Large intestine (tissue), 3 donors: ENCODE results near the gene CELA3B. TPM values are rescaled to one million over a fixed set of nuclear protein-coding genes. Genes with fewer than 3 reads are reported as not detected.
"Not testable (repeated sequence)": the region's sequence is repeated elsewhere in the genome, so short reads cannot be mapped to it uniquely, and the experiment has no call there.

ENCODE experiments used
- DNase-seq, 2 donors: peaks; one replicate each; pipeline versions ENCODE4 v3.0.0 to v3.0.0-alpha.2; 2013
- H3K27ac ChIP-seq: one replicate; pipeline ENCODE4 v1.5.1; 2013; ENCODE audit warnings: low read length
- H3K27me3 ChIP-seq: 2 replicates; pipeline ENCODE4 v1.6.1; 2013; ENCODE audit warnings: low read length; ENCODE audit not compliant: control insufficient read depth, insufficient read depth
- H3K36me3 ChIP-seq: 2 replicates; pipeline ENCODE4 v1.6.1; 2013; ENCODE audit warnings: low read length; ENCODE audit not compliant: control insufficient read depth, insufficient read depth
- H3K4me1 ChIP-seq: one replicate; pipeline ENCODE4 v1.6.1; 2013; ENCODE audit warnings: low read length; ENCODE audit not compliant: control insufficient read depth, insufficient read depth
- H3K4me3 ChIP-seq: one replicate; pipeline ENCODE4 v1.5.1; 2013; ENCODE audit warnings: low read length
- H3K9me3 ChIP-seq: one replicate; pipeline ENCODE4 v1.6.1; 2013; ENCODE audit warnings: mild to moderate bottlenecking, low read depth, low read length, moderate library complexity; ENCODE audit not compliant: control insufficient read depth
- WGBS: methylation state at CpG from one replicate; pipeline ENCODE4 v1.1.5; 2013; ENCODE audit warnings: low lambda C conversion rate; ENCODE audit not compliant: insufficient coverage; 5-methylcytosine and 5-hydroxymethylcytosine counted together
- polyA plus RNA-seq: library from polyadenylated mRNA; unstranded; fragments of 120-200 nt; gene quantifications from one replicate; pipeline ENCODE4 v1.2.1, GENCODE V29; 2013

CELA3B gene
- polyA plus RNA-seq, 1 donor, result 0.21 TPM

GRCh38 chr1:21996663-21996970 lies 19.8 kb downstream of the CELA3B start:
- DNase-seq, H3K9me3 ChIP-seq, H3K4me1 ChIP-seq, H3K27ac ChIP-seq, H3K4me3 ChIP-seq, H3K36me3 ChIP-seq, H3K27me3 ChIP-seq: not testable (repeated sequence)
- WGBS, result no CpG with 5 or more reads among the region's 3 CpGs

- DNase-seq, result peak in 1 of 2 donors; percentile 50
- not testable (repeated sequence) for H3K9me3 ChIP-seq, H3K27ac ChIP-seq, H3K27me3 ChIP-seq, H3K36me3 ChIP-seq, H3K4me1 ChIP-seq, H3K4me3 ChIP-seq
- WGBS, result no CpG with 5 or more reads among the region's 9 CpGs
Observed at GRCh38 chr1:21997891-21998623, 21.2 kb downstream of the CELA3B start.

DNA sequence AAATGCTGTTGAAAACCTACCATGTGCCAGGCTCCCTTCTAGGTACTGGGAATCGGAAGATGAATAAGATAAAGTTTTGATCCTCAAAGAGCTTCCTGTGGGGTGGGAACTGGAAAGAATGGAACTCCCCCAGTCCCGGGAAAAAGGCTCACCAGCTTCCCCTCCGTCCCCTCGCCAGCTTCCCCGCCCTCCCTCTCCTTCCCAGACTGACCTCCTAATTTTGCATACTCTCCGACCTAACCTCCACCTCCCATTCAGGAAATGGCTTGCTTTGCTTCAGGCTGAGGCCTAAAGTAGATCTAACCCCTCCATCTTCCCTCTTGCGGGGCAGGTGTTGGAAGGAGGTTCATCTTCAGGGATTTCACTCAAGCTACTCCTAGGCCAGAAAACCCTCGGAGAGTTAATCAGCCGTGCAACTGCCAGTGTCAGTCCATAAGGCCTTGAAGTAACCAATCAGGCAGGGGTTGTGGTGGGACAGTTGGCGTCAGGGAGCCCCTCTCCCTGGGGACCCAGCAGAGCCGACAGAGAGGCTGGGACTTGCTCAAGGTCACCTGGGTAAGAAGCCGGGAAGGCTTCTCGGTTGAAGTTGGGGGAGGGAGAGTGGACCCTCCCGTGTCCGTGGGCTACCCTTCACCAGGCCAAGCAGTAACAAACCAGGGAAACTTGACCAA lies 21.9 kb downstream of the CELA3B start:
- not testable (repeated sequence) for H3K36me3 ChIP-seq

DNA sequence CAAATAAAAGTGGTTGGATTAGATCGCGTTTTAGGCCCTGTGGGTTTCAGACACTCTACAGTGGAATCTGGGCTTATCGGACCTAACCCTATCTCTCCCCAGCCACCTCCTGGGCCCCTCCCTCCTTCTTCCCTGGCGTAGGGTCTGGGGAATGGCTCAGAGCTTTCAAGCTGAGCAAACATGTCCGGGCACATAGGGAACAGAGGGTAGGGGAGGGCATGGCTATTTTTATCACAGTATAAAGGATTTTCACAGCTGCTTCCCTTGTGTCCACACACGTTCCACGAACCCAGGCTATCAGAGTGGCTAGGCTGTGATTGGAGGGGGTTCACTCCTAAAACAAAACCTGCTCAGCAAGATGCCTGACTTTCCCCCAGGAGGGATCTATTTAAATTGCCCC lies 22.8 kb downstream of the CELA3B start:
- not testable (repeated sequence) for H3K36me3 ChIP-seq, H3K9me3 ChIP-seq, H3K27ac ChIP-seq, DNase-seq, H3K4me1 ChIP-seq, H3K27me3 ChIP-seq, H3K4me3 ChIP-seq
- no CpG with 5 or more reads among the region's 7 CpGs for WGBS

More for the DNA sequence above, 21.9 kb downstream of the CELA3B start:
- 60% methylated on average over 1 of the region's 15 CpGs for WGBS
- not testable (repeated sequence) for H3K4me3 ChIP-seq, H3K9me3 ChIP-seq, DNase-seq, H3K27me3 ChIP-seq, H3K4me1 ChIP-seq, H3K27ac ChIP-seq

- Histone ChIP-seq H3K27ac (no peak within 1 kb of the TSS), H3K4me3 (no peak within 1 kb of the TSS), H3K4me1 (peaks cover 8% of the 10 kb centered on the region), H3K9me3 (no peaks in the 10 kb centered on the region), H3K27me3 (no peaks in the 10 kb centered on the region), H3K36me3 (no peaks in the 10 kb centered on the region)
- 80% methylated on average over 1 of the region's 5 CpGs for WGBS
- no peak for DNase-seq
Observed at GRCh38 chr1:22001409-22001808, 24.6 kb downstream of the CELA3B start, which contains the start of gene CELA3A. Gene CELA3A, plus strand, starts transcription at chr1:22001657. Its CDS starts 18 bp downstream, at chr1:22001675.

DNA sequence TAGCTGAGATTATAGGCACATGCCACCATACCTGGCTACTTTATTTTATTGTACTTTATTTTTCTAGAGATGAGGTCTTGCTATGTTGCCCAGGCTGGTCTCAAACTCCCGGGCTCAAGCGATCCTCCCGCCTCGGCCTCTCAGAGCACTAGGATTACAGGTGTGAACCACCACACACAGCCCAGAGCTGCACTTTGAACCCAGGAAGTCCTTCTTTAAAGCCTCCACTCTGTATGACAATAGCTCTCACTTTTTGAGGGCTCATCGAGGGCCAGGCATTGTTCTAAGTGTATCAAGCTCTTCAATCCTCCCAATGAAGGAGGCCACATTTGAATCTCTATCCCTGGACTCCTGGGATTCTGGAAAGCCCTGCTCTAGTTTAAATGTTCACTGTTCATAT lies 25.6 kb downstream of the CELA3B start:
- not testable (repeated sequence) for DNase-seq, H3K27ac ChIP-seq
- WGBS, result no CpG with 5 or more reads among the region's 5 CpGs

DNA sequence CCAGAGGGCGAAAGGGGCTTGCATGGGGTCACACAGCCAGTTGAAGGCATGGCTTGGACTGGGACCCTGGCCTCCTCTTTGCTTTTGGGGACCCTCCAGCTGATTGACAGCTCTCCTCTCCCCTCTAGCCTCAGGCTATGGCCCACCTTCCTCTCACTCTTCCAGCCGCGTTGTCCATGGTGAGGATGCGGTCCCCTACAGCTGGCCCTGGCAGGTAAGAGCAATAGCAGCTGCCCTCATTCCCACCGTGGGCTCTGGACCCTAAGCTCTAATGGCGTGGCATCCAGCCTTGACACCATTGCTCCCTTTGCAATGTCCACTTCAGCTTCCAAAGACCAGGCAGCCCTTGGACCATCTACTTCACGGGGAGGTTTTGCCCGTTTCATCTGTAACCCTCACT lies 26.1 kb downstream of the CELA3B start:
- not testable (repeated sequence) for H3K27ac ChIP-seq, H3K9me3 ChIP-seq, H3K36me3 ChIP-seq, H3K4me3 ChIP-seq, DNase-seq, H3K27me3 ChIP-seq, H3K4me1 ChIP-seq
- no CpG with 5 or more reads among the region's 8 CpGs for WGBS

More for the DNA sequence above, 25.6 kb downstream of the CELA3B start:
- not testable (repeated sequence) for H3K27me3 ChIP-seq, H3K4me3 ChIP-seq, H3K36me3 ChIP-seq, H3K4me1 ChIP-seq, H3K9me3 ChIP-seq

DNA sequence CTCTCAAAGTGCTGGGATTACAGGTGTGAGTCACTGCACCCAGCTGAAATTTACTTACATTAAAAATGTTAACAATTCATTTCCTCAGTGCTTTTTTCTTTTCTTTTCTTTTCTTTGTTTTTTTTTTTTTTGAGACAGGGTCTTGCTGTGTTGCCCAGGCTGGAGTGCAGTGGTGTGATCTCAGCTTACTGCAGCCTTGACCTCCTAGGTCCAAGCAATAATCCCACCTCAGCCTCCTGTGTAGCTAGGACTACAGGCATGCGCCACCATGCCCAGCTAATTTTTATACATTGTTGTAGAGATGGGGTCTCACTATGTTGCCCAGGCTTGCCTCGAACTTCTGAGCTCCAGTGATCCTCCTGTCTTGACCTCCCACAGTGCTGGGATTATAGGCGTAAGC lies 27.1 kb downstream of the CELA3B start:
- not testable (repeated sequence) for H3K4me3 ChIP-seq, DNase-seq, H3K27me3 ChIP-seq, H3K27ac ChIP-seq, H3K4me1 ChIP-seq, H3K36me3 ChIP-seq, H3K9me3 ChIP-seq
- no CpG with 5 or more reads among the region's 3 CpGs for WGBS

GRCh38 chr1:22005261-22006149 lies 28.7 kb downstream of the CELA3B start:
- H3K36me3 ChIP-seq, H3K4me3 ChIP-seq, H3K9me3 ChIP-seq, H3K27ac ChIP-seq, H3K27me3 ChIP-seq, DNase-seq, H3K4me1 ChIP-seq: not testable (repeated sequence)
- no CpG with 5 or more reads among the region's 18 CpGs for WGBS

GRCh38 chr1:22006736-22007135 lies 29.9 kb downstream of the CELA3B start:
- WGBS, result no CpG with 5 or more reads among the region's 13 CpGs
- H3K4me3 ChIP-seq, H3K27me3 ChIP-seq, H3K27ac ChIP-seq, H3K4me1 ChIP-seq, H3K36me3 ChIP-seq, DNase-seq, H3K9me3 ChIP-seq: not testable (repeated sequence)
